Medulla oblongata (tissue), 1 donor: ENCODE measurements around the gene PDE1C.
"Not testable (repeated sequence)": the region's sequence is repeated elsewhere in the genome, so short reads cannot be mapped to it uniquely, and the experiment has no call there.

Experiments used
- DNase-seq: peaks from one replicate; pipeline ENCODE4 v3.0.0-alpha.2; 2015; ENCODE audit errors: extremely low spot score

Gene PDE1C

GRCh38 chr7:32043688-32044087 lies 26.5 kb downstream of the PDE1C start:
- DNase-seq, result no peak

- no peak for DNase-seq
Observed at GRCh38 chr7:32042900-32043299, 27.3 kb downstream of the PDE1C start.

- DNase-seq, result peak; percentile 61
Observed at GRCh38 chr7:32039000-32039756, 31.0 kb downstream of the PDE1C start.

GRCh38 chr7:32037650-32038198 lies 32.5 kb downstream of the PDE1C start:
- DNase-seq, result no peak

GRCh38 chr7:32036557-32036956 lies 33.6 kb downstream of the PDE1C start:
- no peak for DNase-seq

- no peak for DNase-seq
Observed at GRCh38 chr7:32034052-32034451, 36.2 kb downstream of the PDE1C start.

GRCh38 chr7:32033006-32033405 lies 37.2 kb downstream of the PDE1C start:
- no peak for DNase-seq

- no peak for DNase-seq
Observed at GRCh38 chr7:32032211-32032610, 38.0 kb downstream of the PDE1C start.

- DNase-seq, result peak; percentile 43
Observed at GRCh38 chr7:32030904-32031692, 39.1 kb downstream of the PDE1C start.

- DNase-seq, result no peak
Observed at GRCh38 chr7:32026083-32026425, 44.2 kb downstream of the PDE1C start.

GRCh38 chr7:32025381-32026082 lies 44.7 kb downstream of the PDE1C start:
- DNase-seq, result no peak

- DNase-seq, result no peak
Observed at GRCh38 chr7:32023376-32023775, 46.8 kb downstream of the PDE1C start.

- DNase-seq, result no peak
Observed at GRCh38 chr7:32022966-32023365, 47.2 kb downstream of the PDE1C start.

GRCh38 chr7:32020551-32021159 lies 49.6 kb downstream of the PDE1C start:
- DNase-seq, result no peak

GRCh38 chr7:32018845-32019578 lies 51.2 kb downstream of the PDE1C start:
- DNase-seq, result no peak

GRCh38 chr7:32015133-32015532 lies 55.1 kb downstream of the PDE1C start:
- no peak for DNase-seq

- DNase-seq, result not testable (repeated sequence)
Observed at GRCh38 chr7:32013471-32013870, 56.7 kb downstream of the PDE1C start.

GRCh38 chr7:32005577-32005976 lies 64.6 kb downstream of the PDE1C start:
- DNase-seq, result no peak

- no peak for DNase-seq
Observed at GRCh38 chr7:32001948-32002347, 68.3 kb downstream of the PDE1C start.

- no peak for DNase-seq
Observed at GRCh38 chr7:31997423-31997822, 72.8 kb downstream of the PDE1C start.

- no peak for DNase-seq
Observed at GRCh38 chr7:31995134-31995533, 75.1 kb downstream of the PDE1C start.
